WTC11 (cell line): ENCODE measurements around the gene ZNF121.

Experiments
- ELF4 ChIP-seq: sonication (generic); formaldehyde crosslinking; IDR thresholded peaks from 2 replicates; pipeline ENCODE4 v1.8.1; 2022; ENCODE audit warnings: low read depth, mild to moderate bottlenecking, moderate library complexity, missing genetic modification reagents
- ETV6 ChIP-seq: sonication (generic); formaldehyde crosslinking; IDR thresholded peaks from 2 replicates; pipeline ENCODE4 v1.8.1; 2022; ENCODE audit warnings: mild to moderate bottlenecking, missing genetic modification reagents
- GRHL2 ChIP-seq: fragments of 250-450 bp; sonication (Bioruptor Pico); IDR thresholded peaks from 2 replicates; pipeline ENCODE4 v1.8.0; 2022; ENCODE audit warnings: mild to moderate bottlenecking, moderate library complexity; ENCODE audit not compliant: insufficient replicate concordance, severe bottlenecking
- MAX ChIP-seq: sonication (generic); formaldehyde crosslinking; IDR thresholded peaks from 2 replicates; pipeline ENCODE4 v1.8.0; 2022; ENCODE audit warnings: mild to moderate bottlenecking, missing genetic modification reagents
- SP1 ChIP-seq: sonication (generic); formaldehyde crosslinking; conservative IDR thresholded peaks from 2 replicates; pipeline ENCODE4 v1.8.1; 2022; ENCODE audit warnings: missing genetic modification reagents
- ZNF232 ChIP-seq: sonication (generic); formaldehyde crosslinking; IDR thresholded peaks from 2 replicates; pipeline ENCODE4 v1.8.0; 2022; ENCODE audit warnings: mild to moderate bottlenecking, missing genetic modification reagents
- TF ChIP-seq, protein P1 (sequence below): fragments of 200-600 bp; IDR thresholded peaks from 2 replicates; pipeline ENCODE4 v1.8.0; 2022; ENCODE audit warnings: antibody characterized with exemption
- TF ChIP-seq, protein P2 (sequence below): sonication (generic); formaldehyde crosslinking; IDR thresholded peaks from 2 replicates; pipeline ENCODE4 v1.8.0; 2022; ENCODE audit warnings: mild to moderate bottlenecking, missing genetic modification reagents
- TF ChIP-seq, protein P3 (sequence below): sonication (generic); formaldehyde crosslinking; conservative IDR thresholded peaks from 2 replicates; pipeline ENCODE4 v1.8.1; 2022; ENCODE audit warnings: mild to moderate bottlenecking, missing genetic modification reagents
- TF ChIP-seq, protein P4 (sequence below): sonication (generic); formaldehyde crosslinking; conservative IDR thresholded peaks from 2 replicates; pipeline ENCODE4 v1.8.1; 2023; ENCODE audit warnings: mild to moderate bottlenecking, low read depth, missing genetic modification reagents, moderate library complexity

GRCh38 chr19:9627856-9628255, 43.6 kb upstream of the ZNF121 start:
- TF ChIP-seq, protein P1, sequence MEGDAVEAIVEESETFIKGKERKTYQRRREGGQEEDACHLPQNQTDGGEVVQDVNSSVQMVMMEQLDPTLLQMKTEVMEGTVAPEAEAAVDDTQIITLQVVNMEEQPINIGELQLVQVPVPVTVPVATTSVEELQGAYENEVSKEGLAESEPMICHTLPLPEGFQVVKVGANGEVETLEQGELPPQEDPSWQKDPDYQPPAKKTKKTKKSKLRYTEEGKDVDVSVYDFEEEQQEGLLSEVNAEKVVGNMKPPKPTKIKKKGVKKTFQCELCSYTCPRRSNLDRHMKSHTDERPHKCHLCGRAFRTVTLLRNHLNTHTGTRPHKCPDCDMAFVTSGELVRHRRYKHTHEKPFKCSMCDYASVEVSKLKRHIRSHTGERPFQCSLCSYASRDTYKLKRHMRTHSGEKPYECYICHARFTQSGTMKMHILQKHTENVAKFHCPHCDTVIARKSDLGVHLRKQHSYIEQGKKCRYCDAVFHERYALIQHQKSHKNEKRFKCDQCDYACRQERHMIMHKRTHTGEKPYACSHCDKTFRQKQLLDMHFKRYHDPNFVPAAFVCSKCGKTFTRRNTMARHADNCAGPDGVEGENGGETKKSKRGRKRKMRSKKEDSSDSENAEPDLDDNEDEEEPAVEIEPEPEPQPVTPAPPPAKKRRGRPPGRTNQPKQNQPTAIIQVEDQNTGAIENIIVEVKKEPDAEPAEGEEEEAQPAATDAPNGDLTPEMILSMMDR = no peak
- TF ChIP-seq MAX (CRISPR knock-in tag) (no peak), GRHL2 (CRISPR knock-in tag) (no peak), SP1 (no peak), ELF4 (CRISPR knock-in tag) (no peak), ZNF232 (CRISPR knock-in tag) (no peak), ETV6 (CRISPR knock-in tag) (no peak)
- TF ChIP-seq, protein P2, sequence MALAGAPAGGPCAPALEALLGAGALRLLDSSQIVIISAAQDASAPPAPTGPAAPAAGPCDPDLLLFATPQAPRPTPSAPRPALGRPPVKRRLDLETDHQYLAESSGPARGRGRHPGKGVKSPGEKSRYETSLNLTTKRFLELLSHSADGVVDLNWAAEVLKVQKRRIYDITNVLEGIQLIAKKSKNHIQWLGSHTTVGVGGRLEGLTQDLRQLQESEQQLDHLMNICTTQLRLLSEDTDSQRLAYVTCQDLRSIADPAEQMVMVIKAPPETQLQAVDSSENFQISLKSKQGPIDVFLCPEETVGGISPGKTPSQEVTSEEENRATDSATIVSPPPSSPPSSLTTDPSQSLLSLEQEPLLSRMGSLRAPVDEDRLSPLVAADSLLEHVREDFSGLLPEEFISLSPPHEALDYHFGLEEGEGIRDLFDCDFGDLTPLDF = no peak
- TF ChIP-seq, protein P3, sequence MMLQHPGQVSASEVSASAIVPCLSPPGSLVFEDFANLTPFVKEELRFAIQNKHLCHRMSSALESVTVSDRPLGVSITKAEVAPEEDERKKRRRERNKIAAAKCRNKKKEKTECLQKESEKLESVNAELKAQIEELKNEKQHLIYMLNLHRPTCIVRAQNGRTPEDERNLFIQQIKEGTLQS (CRISPR knock-in tag) = no peak
- TF ChIP-seq, protein P4, sequence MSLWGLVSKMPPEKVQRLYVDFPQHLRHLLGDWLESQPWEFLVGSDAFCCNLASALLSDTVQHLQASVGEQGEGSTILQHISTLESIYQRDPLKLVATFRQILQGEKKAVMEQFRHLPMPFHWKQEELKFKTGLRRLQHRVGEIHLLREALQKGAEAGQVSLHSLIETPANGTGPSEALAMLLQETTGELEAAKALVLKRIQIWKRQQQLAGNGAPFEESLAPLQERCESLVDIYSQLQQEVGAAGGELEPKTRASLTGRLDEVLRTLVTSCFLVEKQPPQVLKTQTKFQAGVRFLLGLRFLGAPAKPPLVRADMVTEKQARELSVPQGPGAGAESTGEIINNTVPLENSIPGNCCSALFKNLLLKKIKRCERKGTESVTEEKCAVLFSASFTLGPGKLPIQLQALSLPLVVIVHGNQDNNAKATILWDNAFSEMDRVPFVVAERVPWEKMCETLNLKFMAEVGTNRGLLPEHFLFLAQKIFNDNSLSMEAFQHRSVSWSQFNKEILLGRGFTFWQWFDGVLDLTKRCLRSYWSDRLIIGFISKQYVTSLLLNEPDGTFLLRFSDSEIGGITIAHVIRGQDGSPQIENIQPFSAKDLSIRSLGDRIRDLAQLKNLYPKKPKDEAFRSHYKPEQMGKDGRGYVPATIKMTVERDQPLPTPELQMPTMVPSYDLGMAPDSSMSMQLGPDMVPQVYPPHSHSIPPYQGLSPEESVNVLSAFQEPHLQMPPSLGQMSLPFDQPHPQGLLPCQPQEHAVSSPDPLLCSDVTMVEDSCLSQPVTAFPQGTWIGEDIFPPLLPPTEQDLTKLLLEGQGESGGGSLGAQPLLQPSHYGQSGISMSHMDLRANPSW (CRISPR knock-in tag) = no peak
